ENCODE measurements around the gene GRHPR. TPM values are rescaled to one million over a fixed set of nuclear protein-coding genes. Genes with fewer than 3 reads are reported as not detected.
"Not testable (repeated sequence)": the region's sequence is repeated elsewhere in the genome, so short reads cannot be mapped to it uniquely, and the experiment has no call there.

Gene GRHPR
- total RNA-seq, 1 donor from 2014 or later, result 77.4 TPM

GRCh38 chr9:37419204-37419603 is 3.3 kb upstream of the GRHPR start:
- no peak overlapping the region for H3K27ac Mint-ChIP-seq
- intact Hi-C loops (cut with micrococcal nuclease), result no loop called here
- no peak for DNase-seq (ENCODE audit: low spot score)
- H3K4me3 Mint-ChIP-seq (ENCODE audit: low read depth), result no peak overlapping the region
- peaks cover 4% of the 10 kb centered on the region for H3K36me3 Mint-ChIP-seq (ENCODE audit: low read depth)
- peaks cover 18% of the 10 kb centered on the region for H3K4me1 Mint-ChIP-seq (ENCODE audit: low read depth)
- no peaks in the 10 kb centered on the region for H3K9me3 Mint-ChIP-seq
- no peaks in the 10 kb centered on the region for H3K27me3 Mint-ChIP-seq (ENCODE audit: low read depth)

- Mint-ChIP-seq H3K27ac (no peak overlapping the region), H3K4me3 (ENCODE audit: low read depth) (no peak overlapping the region), H3K9me3 (no peaks in the 10 kb centered on the region), H3K27me3 (ENCODE audit: low read depth) (no peaks in the 10 kb centered on the region), H3K4me1 (ENCODE audit: low read depth) (peaks cover 12% of the 10 kb centered on the region), H3K36me3 (ENCODE audit: low read depth) (peaks cover 4% of the 10 kb centered on the region)
- DNase-seq (ENCODE audit: low spot score), result no peak
- intact Hi-C loops (cut with micrococcal nuclease), result loop anchor here (5.0 kb wide), 1 partner anchor 172 kb away; the partner anchor contains the start of gene TOMM5
Measured at GRCh38 chr9:37420271-37421215, 2.0 kb upstream of the GRHPR start.

GRCh38 chr9:37421914-37422288 is 595 bp upstream of the GRHPR start:
- no peaks in the 10 kb centered on the region for H3K27me3 Mint-ChIP-seq (ENCODE audit: low read depth)
- H3K27ac Mint-ChIP-seq, result peak overlapping the region; percentile 96
- intact Hi-C loops (cut with micrococcal nuclease), result loop anchor here (1.0 to 5.0 kb wide), 3 partner anchors 43 to 170 kb away; partner anchors contain the start of genes POLR1E, TOMM5 and ZBTB5
- H3K4me3 Mint-ChIP-seq (ENCODE audit: low read depth), result peak overlapping the region; percentile 96
- peaks cover 12% of the 10 kb centered on the region for H3K4me1 Mint-ChIP-seq (ENCODE audit: low read depth)
- no peak for DNase-seq (ENCODE audit: low spot score)
- no peaks in the 10 kb centered on the region for H3K9me3 Mint-ChIP-seq
- H3K36me3 Mint-ChIP-seq (ENCODE audit: low read depth), result peaks cover 15% of the 10 kb centered on the region

- H3K4me1 Mint-ChIP-seq (ENCODE audit: low read depth), result peaks cover 12% of the 10 kb centered on the region
- H3K4me3 Mint-ChIP-seq (ENCODE audit: low read depth), result peak overlapping the region; percentile 96
- H3K36me3 Mint-ChIP-seq (ENCODE audit: low read depth), result peaks cover 27% of the 10 kb centered on the region
- DNase-seq (ENCODE audit: low spot score), result no peak
- peak overlapping the region; percentile 96 for H3K27ac Mint-ChIP-seq
- H3K9me3 Mint-ChIP-seq, result no peaks in the 10 kb centered on the region
- H3K27me3 Mint-ChIP-seq (ENCODE audit: low read depth), result no peaks in the 10 kb centered on the region
- intact Hi-C loops (cut with micrococcal nuclease), result loop anchor here (5.0 kb wide), 1 partner anchor 169 kb away; the partner anchor contains the start of gene TOMM5
Measured at GRCh38 chr9:37423508-37423907, 1.0 kb downstream of the GRHPR start.

GRCh38 chr9:37424204-37424685 is 1.7 kb downstream of the GRHPR start:
- intact Hi-C loops (cut with micrococcal nuclease), result loop anchor here (5.0 kb wide), 1 partner anchor 168 kb away; the partner anchor contains the start of gene TOMM5
- Mint-ChIP-seq H3K27me3 (ENCODE audit: low read depth) (no peaks in the 10 kb centered on the region), H3K27ac (no peak overlapping the region), H3K36me3 (ENCODE audit: low read depth) (peaks cover 28% of the 10 kb centered on the region), H3K9me3 (no peaks in the 10 kb centered on the region), H3K4me1 (ENCODE audit: low read depth) (peaks cover 12% of the 10 kb centered on the region), H3K4me3 (ENCODE audit: low read depth) (peak overlapping the region; percentile 96)
- DNase-seq (ENCODE audit: low spot score), result no peak

- H3K27me3 Mint-ChIP-seq (ENCODE audit: low read depth), result no peaks in the 10 kb centered on the region
- H3K36me3 Mint-ChIP-seq (ENCODE audit: low read depth), result peaks cover 28% of the 10 kb centered on the region
- peaks cover 12% of the 10 kb centered on the region for H3K4me1 Mint-ChIP-seq (ENCODE audit: low read depth)
- no peak for DNase-seq (ENCODE audit: low spot score)
- no peak overlapping the region for H3K4me3 Mint-ChIP-seq (ENCODE audit: low read depth)
- intact Hi-C loops (cut with micrococcal nuclease), result loop anchor here (5.0 kb wide), 1 partner anchor 168 kb away; the partner anchor contains the start of gene TOMM5
- no peaks in the 10 kb centered on the region for H3K9me3 Mint-ChIP-seq
- no peak overlapping the region for H3K27ac Mint-ChIP-seq
Measured at GRCh38 chr9:37424686-37425297, 2.3 kb downstream of the GRHPR start.

- Mint-ChIP-seq H3K4me3 (ENCODE audit: low read depth) (no peak overlapping the region), H3K27me3 (ENCODE audit: low read depth) (no peaks in the 10 kb centered on the region), H3K4me1 (ENCODE audit: low read depth) (peaks cover 12% of the 10 kb centered on the region), H3K27ac (no peak overlapping the region), H3K9me3 (no peaks in the 10 kb centered on the region), H3K36me3 (ENCODE audit: low read depth) (peaks cover 30% of the 10 kb centered on the region)
- DNase-seq (ENCODE audit: low spot score), result no peak
- intact Hi-C loops (cut with micrococcal nuclease), result no loop called here
Measured at GRCh38 chr9:37425298-37425752, 2.8 kb downstream of the GRHPR start.

- H3K27me3 Mint-ChIP-seq (ENCODE audit: low read depth); intact Hi-C loops (cut with micrococcal nuclease); H3K4me3 Mint-ChIP-seq (ENCODE audit: low read depth); H3K9me3 Mint-ChIP-seq; DNase-seq (ENCODE audit: low spot score); H3K27ac Mint-ChIP-seq: not testable (repeated sequence)
- Mint-ChIP-seq H3K36me3 (ENCODE audit: low read depth) (peaks cover 37% of the 10 kb centered on the region), H3K4me1 (ENCODE audit: low read depth) (peaks cover 12% of the 10 kb centered on the region)
Measured at GRCh38 chr9:37426431-37426830, 3.9 kb downstream of the GRHPR start.

GRCh38 chr9:37426846-37427245 is 4.3 kb downstream of the GRHPR start:
- Mint-ChIP-seq H3K36me3 (ENCODE audit: low read depth) (peaks cover 38% of the 10 kb centered on the region), H3K27ac (no peak overlapping the region), H3K9me3 (no peaks in the 10 kb centered on the region), H3K27me3 (ENCODE audit: low read depth) (no peaks in the 10 kb centered on the region), H3K4me1 (ENCODE audit: low read depth) (peaks cover 12% of the 10 kb centered on the region), H3K4me3 (ENCODE audit: low read depth) (no peak overlapping the region)
- no peak for DNase-seq (ENCODE audit: low spot score)
- intact Hi-C loops (cut with micrococcal nuclease), result no loop called here

GRCh38 chr9:37428345-37428744 is 5.8 kb downstream of the GRHPR start:
- peaks cover 39% of the 10 kb centered on the region for H3K36me3 Mint-ChIP-seq (ENCODE audit: low read depth)
- H3K9me3 Mint-ChIP-seq, result no peaks in the 10 kb centered on the region
- no peaks in the 10 kb centered on the region for H3K27me3 Mint-ChIP-seq (ENCODE audit: low read depth)
- H3K27ac Mint-ChIP-seq, result no peak overlapping the region
- H3K4me3 Mint-ChIP-seq (ENCODE audit: low read depth), result no peak overlapping the region
- peaks cover 6% of the 10 kb centered on the region for H3K4me1 Mint-ChIP-seq (ENCODE audit: low read depth)
- intact Hi-C loops (cut with micrococcal nuclease), result no loop called here
- DNase-seq (ENCODE audit: low spot score), result no peak

GRCh38 chr9:37429441-37430285 is 7.2 kb downstream of the GRHPR start:
- Mint-ChIP-seq H3K27ac (no peak overlapping the region), H3K4me3 (ENCODE audit: low read depth) (no peak overlapping the region), H3K4me1 (ENCODE audit: low read depth) (no peaks in the 10 kb centered on the region), H3K9me3 (no peaks in the 10 kb centered on the region), H3K27me3 (ENCODE audit: low read depth) (no peaks in the 10 kb centered on the region), H3K36me3 (ENCODE audit: low read depth) (peaks cover 46% of the 10 kb centered on the region)
- no peak for DNase-seq (ENCODE audit: low spot score)
- intact Hi-C loops (cut with micrococcal nuclease), result no loop called here
